ENCODE data around the gene C6orf163. TPM values are rescaled to one million over a fixed set of nuclear protein-coding genes. Genes with fewer than 3 reads are reported as not detected.

The C6orf163 gene
- total RNA-seq, 1 donor from 2014 or later, result 2.6 TPM

- no peak for DNase-seq (ENCODE audit: low spot score)
These were observed 13.0 kb downstream of the C6orf163 start for GRCh38 chr6:87357479-87358196.

- DNase-seq (ENCODE audit: low spot score), result no peak
These were observed 20.1 kb downstream of the C6orf163 start for GRCh38 chr6:87364602-87365252.

- DNase-seq (ENCODE audit: low spot score), result no peak
These were observed 21.6 kb downstream of the C6orf163 start for GRCh38 chr6:87366072-87366827.

- no peak for DNase-seq (ENCODE audit: low spot score)
These were observed 22.3 kb downstream of the C6orf163 start for GRCh38 chr6:87366899-87367298.

- DNase-seq (ENCODE audit: low spot score), result no peak
These were observed 28.8 kb downstream of the C6orf163 start for GRCh38 chr6:87373377-87373776.

- no peak for DNase-seq (ENCODE audit: low spot score)
These were observed 30.7 kb downstream of the C6orf163 start for GRCh38 chr6:87375315-87375714.

- no peak for DNase-seq (ENCODE audit: low spot score)
These were observed 32.0 kb downstream of the C6orf163 start for GRCh38 chr6:87376643-87377042.

- DNase-seq (ENCODE audit: low spot score), result no peak
These were observed 34.3 kb downstream of the C6orf163 start for GRCh38 chr6:87378947-87379346.

- no peak for DNase-seq (ENCODE audit: low spot score)
These were observed 38.2 kb downstream of the C6orf163 start for GRCh38 chr6:87382861-87383260.

GRCh38 chr6:87384038-87384437 is 39.4 kb downstream of the C6orf163 start:
- no peak for DNase-seq (ENCODE audit: low spot score)

- no peak for DNase-seq (ENCODE audit: low spot score)
These were observed 39.8 kb downstream of the C6orf163 start for GRCh38 chr6:87384449-87384848.

- DNase-seq (ENCODE audit: low spot score), result no peak
These were observed 46.7 kb downstream of the C6orf163 start for GRCh38 chr6:87391334-87391733.

GRCh38 chr6:87393026-87393622 is 48.5 kb downstream of the C6orf163 start:
- DNase-seq (ENCODE audit: low spot score), result peak; percentile 16

GRCh38 chr6:87395431-87395830 is 50.8 kb downstream of the C6orf163 start:
- DNase-seq (ENCODE audit: low spot score), result no peak

GRCh38 chr6:87396595-87397392 is 52.2 kb downstream of the C6orf163 start:
- no peak for DNase-seq (ENCODE audit: low spot score)

GRCh38 chr6:87397656-87398055 is 53.0 kb downstream of the C6orf163 start:
- no peak for DNase-seq (ENCODE audit: low spot score)

GRCh38 chr6:87401832-87402231 is 57.2 kb downstream of the C6orf163 start:
- no peak for DNase-seq (ENCODE audit: low spot score)

- DNase-seq (ENCODE audit: low spot score), result no peak
These were observed 62.9 kb downstream of the C6orf163 start for GRCh38 chr6:87407561-87407900.

GRCh38 chr6:87407901-87408720 is 63.5 kb downstream of the C6orf163 start, which contains the start of gene CFAP206:
TSS of gene CFAP206 (plus strand) at chr6:87407972. CDS start at chr6:87409840, 1,868 bp downstream.
- DNase-seq (ENCODE audit: low spot score), result peak; percentile 76

GRCh38 chr6:87408721-87409155 is 64.1 kb downstream of the C6orf163 start:
- DNase-seq (ENCODE audit: low spot score), result no peak

All from mucosa of gallbladder (tissue), 1 donor.